ENCODE measurements around the gene ERVMER34-1. TPM values are rescaled to one million over a fixed set of nuclear protein-coding genes. Genes with fewer than 3 reads are reported as not detected.
A peak's percentile ranks its signal among the peaks of the same experiment; 100 is the strongest.

Gene ERVMER34-1
- total RNA-seq, 1 donor: under 0.01 TPM

GRCh38 chr4:52726826-52727580 lies 24.2 kb downstream of the ERVMER34-1 start:
- H3K4me3 ChIP-seq (ENCODE audit: low read depth, low read length): no peak overlapping the region
- no peak for DNase-seq (ENCODE audit: low read depth)
- no peak for TF ChIP-seq CTCF (IDR thresholded peaks at IDR 0.05; ENCODE audit: insufficient read depth, low read length)

- peak overlapping the region; percentile 82 for H3K4me3 ChIP-seq (ENCODE audit: low read depth, low read length)
- peak; percentile 96 for DNase-seq (ENCODE audit: low read depth)
- no peak for TF ChIP-seq CTCF (IDR thresholded peaks at IDR 0.05; ENCODE audit: insufficient read depth, low read length)
Measured at GRCh38 chr4:52721968-52722815, 29.0 kb downstream of the ERVMER34-1 start.

GRCh38 chr4:52718123-52718522 lies 33.1 kb downstream of the ERVMER34-1 start:
- H3K4me3 ChIP-seq (ENCODE audit: low read depth, low read length): no peak overlapping the region
- DNase-seq (ENCODE audit: low read depth): no peak
- no peak for TF ChIP-seq CTCF (IDR thresholded peaks at IDR 0.05; ENCODE audit: insufficient read depth, low read length)

GRCh38 chr4:52716364-52717151 lies 34.7 kb downstream of the ERVMER34-1 start:
- no peak for TF ChIP-seq CTCF (IDR thresholded peaks at IDR 0.05; ENCODE audit: insufficient read depth, low read length)
- H3K4me3 ChIP-seq (ENCODE audit: low read depth, low read length): no peak overlapping the region

GRCh38 chr4:52715914-52716313 lies 35.3 kb downstream of the ERVMER34-1 start:
- no peak for TF ChIP-seq CTCF (IDR thresholded peaks at IDR 0.05; ENCODE audit: insufficient read depth, low read length)
- H3K4me3 ChIP-seq (ENCODE audit: low read depth, low read length): no peak overlapping the region
- DNase-seq (ENCODE audit: low read depth): no peak

More at GRCh38 chr4:52716364-52717151, 34.7 kb downstream of the ERVMER34-1 start:
- no peak for DNase-seq (ENCODE audit: low read depth)

GRCh38 chr4:52715255-52715897 lies 35.8 kb downstream of the ERVMER34-1 start:
- H3K4me3 ChIP-seq (ENCODE audit: low read depth, low read length): no peak overlapping the region
- TF ChIP-seq CTCF (IDR thresholded peaks at IDR 0.05; ENCODE audit: insufficient read depth, low read length): no peak
- no peak for DNase-seq (ENCODE audit: low read depth)
